Left lung (tissue), 10 donors: ENCODE results near the gene PADI1. TPM values are rescaled to one million over a fixed set of nuclear protein-coding genes. Genes with fewer than 3 reads are reported as not detected.

Experiments
- ATAC-seq: fragments of 200-7000 bp; cut with Tn5 transposase; one replicate; pipeline ENCODE4 v1.9.1; 2020; ENCODE audit warnings: moderate library complexity
- DNase-seq, 4 donors: peaks; one replicate each; pipeline ENCODE4 v3.0.0-alpha.2; 2013 to 2020
- H3K27ac ChIP-seq, 2 donors: fragments of 200-600 bp; sonication (generic) in 1 of 2; one replicate each; pipeline versions ENCODE4 v1.5.0 to v1.8.0; 2020 to 2021
- H3K27me3 ChIP-seq, 2 donors: fragments of 200-600 bp; sonication (generic) in 1 of 2; one replicate each; pipeline versions ENCODE4 v1.5.0 to v1.8.0; 2020 to 2021
- H3K36me3 ChIP-seq, 2 donors: fragments of 200-600 bp; sonication (generic) in 1 of 2; one replicate each; pipeline versions ENCODE4 v1.5.0 to v1.8.0; 2020 to 2021
- H3K4me1 ChIP-seq, 2 donors: fragments of 200-600 bp; one replicate each; pipeline ENCODE4 v1.8.0; 2021
- H3K4me3 ChIP-seq, 2 donors: fragments of 200-600 bp; sonication (generic) in 1 of 2; one replicate each; pipeline versions ENCODE4 v1.5.0 to v1.8.0; 2020 to 2021; ENCODE audit warnings: mild to moderate bottlenecking in 1 of 2
- H3K9me3 ChIP-seq, 2 donors: fragments of 200-600 bp; sonication (generic) in 1 of 2; one replicate each; pipeline versions ENCODE4 v1.5.0 to v1.8.0; 2020 to 2021
- CTCF ChIP-seq, 2 donors: fragments of 200-600 bp; sonication (generic) in 1 of 2; IDR thresholded peaks; one replicate each; pipeline versions ENCODE4 v1.5.0 to v1.8.0; 2021; ENCODE audit warnings: antibody characterized with exemption in 2 of 2
- intact Hi-C, 2 donors: fragments of 100-400 bp; cut with DNase I; formaldehyde crosslinking; loops; one replicate each; pipeline versions ENCODE4 v1.11.2 to v1.14.2; 2022
- polyA plus RNA-seq, 6 donors: library from polyadenylated mRNA; unstranded; fragments of 120-200 nt; gene quantifications; one replicate each; pipeline ENCODE4 v1.2.1, GENCODE V29; 2013; ENCODE audit not compliant: insufficient read length in 6 of 6
- total RNA-seq, 2 donors: library from RNA; stranded (reverse); fragmentation: NEBNext Ultra II Directional; extraction: Animal tissue kit (Norgen Biotek cat#: 25700); gene quantifications; one replicate each; pipeline ENCODE4 v1.2.1, GENCODE V29; 2021
- donor health status: DM: no; HTN: yes; CAD: no.
- donor health status: DM: no; HTN: no; CAD: no.

PADI1 gene
- total and polyA plus RNA-seq, 8 donors, result not detected

- intact Hi-C loops, result no loop called here
- H3K27me3 ChIP-seq, result peaks cover 0 to 72% of the 10 kb centered on the region in 2 donors
- H3K4me1 ChIP-seq, result peaks cover 5 to 8% of the 10 kb centered on the region in 2 donors
- DNase-seq (no peak), ATAC-seq (no peak)
- H3K36me3 ChIP-seq, result no peaks in the 10 kb centered on the region
- no peak overlapping the region for H3K4me3 ChIP-seq
- H3K9me3 ChIP-seq, result no peaks in the 10 kb centered on the region
- TF ChIP-seq CTCF (IDR thresholded peaks at IDR 0.05), result no peak
- H3K27ac ChIP-seq, result no peak overlapping the region
Measured at GRCh38 chr1:17214876-17215544, 10.1 kb downstream of the PADI1 start.

DNA sequence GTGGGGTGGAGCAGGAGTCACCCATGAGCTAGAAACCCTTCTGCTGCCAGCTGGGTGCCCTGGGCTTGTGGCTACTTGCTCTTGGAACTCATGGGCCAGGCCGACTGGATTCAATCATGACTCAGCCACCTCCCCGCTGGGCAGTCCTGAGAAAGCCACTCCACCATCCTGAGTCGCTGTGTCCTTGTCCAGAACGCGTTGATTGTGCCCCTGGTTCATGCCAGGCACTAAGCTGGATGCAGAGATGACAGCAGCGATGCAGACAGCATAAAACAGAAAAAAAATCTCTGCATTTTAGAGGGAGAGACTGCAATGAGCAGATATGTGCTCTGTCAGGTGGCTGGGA is 10.6 kb downstream of the PADI1 start:
- Histone ChIP-seq H3K4me1 (peaks cover 5 to 8% of the 10 kb centered on the region in 2 donors), H3K36me3 (no peaks in the 10 kb centered on the region), H3K4me3 (no peak overlapping the region), H3K9me3 (no peaks in the 10 kb centered on the region), H3K27me3 (peaks cover 0 to 73% of the 10 kb centered on the region in 2 donors), H3K27ac (no peak overlapping the region)
- ATAC-seq, result no peak
- TF ChIP-seq CTCF (IDR thresholded peaks at IDR 0.05), result no peak
- intact Hi-C loops, result no loop called here
- DNase-seq, result no peak

- no peak overlapping the region for H3K27ac ChIP-seq
- no peak overlapping the region for H3K4me3 ChIP-seq
- no peak for TF ChIP-seq CTCF (IDR thresholded peaks at IDR 0.05)
- H3K9me3 ChIP-seq, result no peaks in the 10 kb centered on the region
- no peaks in the 10 kb centered on the region for H3K36me3 ChIP-seq
- intact Hi-C loops, result no loop called here
- no peak for DNase-seq
- peaks cover 5 to 8% of the 10 kb centered on the region in 2 donors for H3K4me1 ChIP-seq
- ATAC-seq, result no peak
- peaks cover 0 to 77% of the 10 kb centered on the region in 2 donors for H3K27me3 ChIP-seq
Measured at GRCh38 chr1:17216078-17216477, 11.2 kb downstream of the PADI1 start.

DNA sequence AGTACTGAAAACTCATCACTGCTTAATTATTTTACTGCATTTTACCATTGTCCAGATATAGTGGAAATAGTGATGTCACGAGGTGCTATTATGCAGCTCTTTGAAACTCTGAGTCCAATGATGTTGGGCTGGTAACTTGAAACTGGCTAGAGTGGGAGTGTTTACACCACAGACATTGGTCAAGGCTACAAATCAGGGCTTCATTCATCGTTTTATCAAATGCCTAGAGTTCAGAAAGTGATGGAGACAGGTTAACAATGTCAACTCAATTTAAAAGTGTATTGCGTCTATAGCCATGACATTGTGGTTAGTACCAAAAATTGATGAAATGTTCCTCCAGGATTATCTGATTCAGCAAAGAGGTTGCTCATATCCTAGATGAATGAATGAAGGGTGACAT is 12.7 kb downstream of the PADI1 start:
- no peak for ATAC-seq
- no peaks in the 10 kb centered on the region for H3K9me3 ChIP-seq
- no peak for DNase-seq
- no peak for TF ChIP-seq CTCF (IDR thresholded peaks at IDR 0.05)
- no peak overlapping the region for H3K4me3 ChIP-seq
- intact Hi-C loops, result no loop called here
- H3K27me3 ChIP-seq, result peaks cover 0 to 70% of the 10 kb centered on the region in 2 donors
- H3K36me3 ChIP-seq, result no peaks in the 10 kb centered on the region
- H3K27ac ChIP-seq, result no peak overlapping the region
- H3K4me1 ChIP-seq, result peaks cover 4 to 7% of the 10 kb centered on the region in 2 donors

- TF ChIP-seq CTCF (IDR thresholded peaks at IDR 0.05), result no peak
- H3K4me3 ChIP-seq, result no peak overlapping the region
Measured at GRCh38 chr1:17218939-17219338, 14.0 kb downstream of the PADI1 start.

More at GRCh38 chr1:17218939-17219338, 14.0 kb downstream of the PADI1 start:
- ATAC-seq, result no peak
- Histone ChIP-seq H3K36me3 (no peaks in the 10 kb centered on the region), H3K27me3 (peaks cover 0 to 67% of the 10 kb centered on the region in 2 donors), H3K27ac (no peak overlapping the region), H3K4me1 (no peaks in the 10 kb centered on the region), H3K9me3 (no peaks in the 10 kb centered on the region)
- DNase-seq, result no peak
- intact Hi-C loops, result no loop called here
